Measurements from ENCODE around the gene FTL.

DNA sequence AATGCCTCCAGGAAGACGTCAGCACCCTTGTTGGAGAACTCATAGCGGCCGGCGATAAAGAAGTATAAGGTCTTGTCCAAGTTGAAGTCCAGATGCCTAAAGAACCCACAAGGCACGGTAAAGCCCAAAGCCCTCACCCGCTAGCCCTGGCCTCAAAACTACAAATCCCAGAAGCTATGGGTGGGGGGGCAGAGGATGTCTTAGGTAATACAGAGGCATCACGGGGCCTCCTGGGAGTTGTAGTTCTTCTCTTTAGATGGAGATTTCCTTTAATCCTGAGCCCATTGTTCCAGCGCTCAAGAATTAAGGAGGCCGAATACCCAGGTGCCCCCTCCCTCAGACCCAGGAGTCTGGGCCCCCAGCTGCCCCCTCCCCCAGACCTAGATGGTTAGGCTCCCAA lies 17.2 kb downstream of the FTL start:
- TF ChIP-seq POLR2AphosphoS5 (IDR thresholded peaks at IDR 0.05): no peak
- TF ChIP-seq, protein P1, sequence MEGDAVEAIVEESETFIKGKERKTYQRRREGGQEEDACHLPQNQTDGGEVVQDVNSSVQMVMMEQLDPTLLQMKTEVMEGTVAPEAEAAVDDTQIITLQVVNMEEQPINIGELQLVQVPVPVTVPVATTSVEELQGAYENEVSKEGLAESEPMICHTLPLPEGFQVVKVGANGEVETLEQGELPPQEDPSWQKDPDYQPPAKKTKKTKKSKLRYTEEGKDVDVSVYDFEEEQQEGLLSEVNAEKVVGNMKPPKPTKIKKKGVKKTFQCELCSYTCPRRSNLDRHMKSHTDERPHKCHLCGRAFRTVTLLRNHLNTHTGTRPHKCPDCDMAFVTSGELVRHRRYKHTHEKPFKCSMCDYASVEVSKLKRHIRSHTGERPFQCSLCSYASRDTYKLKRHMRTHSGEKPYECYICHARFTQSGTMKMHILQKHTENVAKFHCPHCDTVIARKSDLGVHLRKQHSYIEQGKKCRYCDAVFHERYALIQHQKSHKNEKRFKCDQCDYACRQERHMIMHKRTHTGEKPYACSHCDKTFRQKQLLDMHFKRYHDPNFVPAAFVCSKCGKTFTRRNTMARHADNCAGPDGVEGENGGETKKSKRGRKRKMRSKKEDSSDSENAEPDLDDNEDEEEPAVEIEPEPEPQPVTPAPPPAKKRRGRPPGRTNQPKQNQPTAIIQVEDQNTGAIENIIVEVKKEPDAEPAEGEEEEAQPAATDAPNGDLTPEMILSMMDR (IDR thresholded peaks at IDR 0.05): no peak
